KG1 (cell line): Measurements from ENCODE around the gene SLC25A29.
A peak's percentile ranks its signal among the peaks of the same experiment; 100 is the strongest.

ENCODE experiments used
- DNase-seq: peaks from one replicate; lab custom pipeline; 2025; lab: John Stamatoyannopoulos, UW

The SLC25A29 gene

GRCh38 chr14:100332071-100332639, 25.9 kb upstream of the SLC25A29 start:
- no peak for DNase-seq

GRCh38 chr14:100330388-100330931, 24.2 kb upstream of the SLC25A29 start:
- DNase-seq: no peak

DNA sequence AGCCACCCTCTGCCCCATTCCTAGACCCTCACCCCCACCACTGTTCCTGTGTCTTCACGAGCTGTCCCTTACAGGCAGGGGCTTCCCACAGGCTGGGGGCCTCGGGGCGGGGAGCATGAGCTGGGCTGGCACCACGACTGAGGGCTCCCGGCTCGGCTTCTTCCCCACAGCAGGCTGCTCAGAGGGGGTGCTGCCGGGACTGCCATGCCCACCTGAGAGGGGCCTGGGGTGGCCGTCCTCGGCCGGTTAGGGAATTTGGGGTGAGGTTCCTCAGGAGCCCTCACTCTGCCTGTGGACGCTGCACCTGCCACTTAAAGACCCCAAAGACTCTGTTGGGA, 23.7 kb upstream of the SLC25A29 start:
- DNase-seq: no peak

DNA sequence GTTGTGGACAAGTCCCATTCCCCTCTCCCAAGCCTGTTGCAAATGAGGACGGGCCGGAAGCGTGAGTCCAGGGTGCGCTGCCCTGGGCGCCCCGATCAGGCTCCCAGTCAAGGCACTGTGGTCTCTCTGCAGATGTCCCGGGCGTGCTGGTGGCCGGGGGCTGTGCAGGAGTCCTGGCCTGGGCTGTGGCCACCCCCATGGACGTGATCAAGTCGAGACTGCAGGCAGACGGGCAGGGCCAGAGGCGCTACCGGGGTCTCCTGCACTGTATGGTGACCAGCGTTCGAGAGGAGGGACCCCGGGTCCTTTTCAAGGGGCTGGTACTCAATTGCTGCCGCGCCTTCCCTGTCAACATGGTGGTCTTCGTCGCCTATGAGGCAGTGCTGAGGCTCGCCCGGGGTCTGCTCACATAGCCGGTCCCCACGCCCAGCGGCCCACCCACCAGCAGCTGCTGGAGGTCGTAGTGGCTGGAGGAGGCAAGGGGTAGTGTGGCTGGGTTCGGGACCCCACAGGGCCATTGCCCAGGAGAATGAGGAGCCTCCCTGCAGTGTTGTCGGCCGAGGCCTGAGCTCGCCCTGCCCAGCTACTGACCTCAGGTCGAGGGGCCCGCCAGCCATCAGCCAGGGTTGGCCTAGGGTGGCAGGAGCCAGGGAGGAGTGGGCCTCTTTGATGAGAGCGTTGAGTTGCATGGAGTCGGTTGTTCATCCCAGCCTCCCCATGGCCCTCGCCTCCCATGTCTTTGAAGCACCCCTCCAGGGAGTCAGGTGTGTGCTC, 23.2 kb upstream of the SLC25A29 start:
- DNase-seq: no peak

GRCh38 chr14:100328495-100329163, 22.4 kb upstream of the SLC25A29 start:
- DNase-seq: no peak

DNA sequence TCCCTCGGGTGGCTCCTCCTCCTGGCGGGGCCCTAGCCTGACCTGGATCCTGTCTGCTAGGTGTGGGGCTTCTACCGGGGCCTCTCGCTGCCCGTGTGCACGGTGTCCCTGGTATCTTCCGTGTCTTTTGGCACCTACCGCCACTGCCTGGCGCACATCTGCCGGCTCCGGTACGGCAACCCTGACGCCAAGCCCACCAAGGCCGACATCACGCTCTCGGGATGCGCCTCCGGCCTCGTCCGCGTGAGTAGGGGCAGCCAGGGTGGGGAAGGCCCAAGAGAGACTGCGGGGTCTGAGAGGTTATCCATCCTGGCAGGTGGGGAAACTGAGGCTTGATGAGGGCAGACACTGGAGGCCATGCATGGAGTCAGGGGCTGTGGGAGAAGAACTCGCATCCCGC, 20.9 kb upstream of the SLC25A29 start:
- no peak for DNase-seq

DNA sequence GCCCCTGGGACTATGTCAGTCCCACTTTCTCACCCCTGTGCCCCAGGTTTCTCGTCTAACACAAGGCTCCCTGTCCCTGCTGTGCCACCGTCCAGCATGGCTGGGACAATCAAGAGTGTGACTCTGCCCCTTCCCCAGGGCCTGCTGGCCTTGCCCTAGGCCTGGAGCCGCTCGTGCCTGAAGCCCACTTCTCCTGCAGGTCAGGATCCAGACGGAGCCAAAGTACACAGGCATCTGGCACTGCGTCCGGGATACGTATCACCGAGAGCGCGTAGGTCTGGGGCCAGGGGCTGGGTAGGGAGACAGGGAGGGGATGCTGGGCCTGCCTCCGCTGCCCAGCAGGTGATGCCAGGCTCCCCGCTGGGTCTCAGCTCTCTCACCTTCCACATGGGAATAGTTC, 19.7 kb upstream of the SLC25A29 start:
- DNase-seq: no peak

GRCh38 chr14:100325231-100325632, 19.0 kb upstream of the SLC25A29 start:
- DNase-seq: no peak

- no peak for DNase-seq
These were observed 17.7 kb upstream of the SLC25A29 start for GRCh38 chr14:100323942-100324307.

DNA sequence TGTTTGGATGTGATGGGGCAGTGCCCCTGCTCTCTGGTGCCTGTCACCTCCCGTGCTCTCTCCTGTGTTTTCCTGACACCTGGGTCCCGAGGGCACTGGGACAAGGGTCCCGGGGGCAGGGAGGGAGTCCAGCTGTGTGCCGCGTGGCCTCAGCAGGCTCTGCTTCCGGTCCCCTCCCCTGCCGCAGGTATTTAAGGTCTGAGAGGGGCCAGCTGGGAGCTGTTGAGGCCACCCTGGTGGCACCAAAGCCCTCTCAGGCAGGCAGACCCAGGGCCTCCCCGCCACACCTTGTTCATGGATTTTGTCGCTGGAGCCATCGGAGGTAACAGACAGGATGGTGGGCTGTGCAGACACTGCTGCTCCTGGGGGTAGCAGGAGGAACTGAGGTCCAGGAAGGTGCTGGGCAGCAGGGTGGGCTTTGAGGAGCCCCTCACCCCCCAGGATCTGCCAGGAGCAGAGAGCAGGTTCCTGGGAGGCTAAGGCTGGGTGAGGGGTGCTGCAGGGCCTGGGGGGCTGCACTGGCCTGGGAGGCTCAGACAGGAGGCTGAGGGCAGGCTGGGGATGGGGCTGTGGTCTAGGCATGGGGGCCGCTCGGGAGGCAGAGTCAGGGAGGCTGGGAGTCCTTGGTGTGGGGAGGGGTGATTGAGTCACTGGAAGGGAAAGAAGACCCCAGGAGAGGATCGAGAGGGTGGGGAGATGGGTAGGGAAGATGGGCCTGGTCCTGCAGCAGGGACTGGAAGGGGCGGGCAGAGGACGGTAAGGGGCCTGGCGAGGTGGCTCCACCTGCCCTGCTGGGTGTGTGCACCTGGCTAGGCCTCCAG, 17.1 kb upstream of the SLC25A29 start, which contains the start of gene SLC25A47:
SLC25A47 (plus strand) TSS at position 219 of the 821 bp plus-strand sequence; CDS start at position 295, 76 bp downstream.
- DNase-seq: no peak

DNA sequence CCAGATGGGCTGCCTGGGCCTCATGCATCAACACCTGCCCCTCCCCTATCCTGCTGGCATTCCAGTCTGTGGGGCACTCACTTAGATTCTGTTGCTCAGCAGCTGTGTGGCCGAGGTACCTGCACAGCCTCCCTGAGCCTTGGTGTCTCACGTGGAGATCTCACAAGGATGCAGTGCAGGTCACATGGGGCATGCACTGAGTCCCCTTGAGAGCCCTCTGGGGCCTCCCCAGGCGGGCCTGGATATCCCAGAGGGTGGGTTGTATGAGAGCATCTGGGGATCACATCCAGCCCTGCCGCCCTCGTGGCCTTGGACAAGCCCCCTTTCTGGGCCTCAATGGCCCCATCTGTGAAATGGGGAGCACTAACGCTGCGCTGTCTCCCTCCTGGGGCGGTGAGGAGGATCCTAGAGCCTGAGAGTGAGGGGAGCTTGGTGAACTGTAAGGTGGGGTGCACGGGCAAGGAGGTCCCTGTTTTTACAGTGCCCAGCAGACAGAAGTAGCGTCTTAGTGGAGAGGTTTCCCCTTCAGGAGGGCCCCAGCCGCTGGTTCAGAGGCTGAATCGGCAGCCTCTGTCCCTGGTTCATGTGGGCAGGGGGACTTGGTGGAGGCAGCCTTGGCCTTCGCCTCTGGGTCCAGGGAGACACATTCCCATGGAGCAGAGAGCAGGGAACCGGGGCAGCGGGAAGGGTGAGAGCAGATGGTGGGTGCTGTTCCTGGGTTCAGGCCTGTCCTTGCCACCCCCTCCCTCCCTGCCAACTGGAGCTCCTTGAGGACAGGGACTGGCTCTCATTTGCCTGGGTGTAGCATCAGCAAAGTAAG, 16.1 kb upstream of the SLC25A29 start:
- DNase-seq: no peak

DNA sequence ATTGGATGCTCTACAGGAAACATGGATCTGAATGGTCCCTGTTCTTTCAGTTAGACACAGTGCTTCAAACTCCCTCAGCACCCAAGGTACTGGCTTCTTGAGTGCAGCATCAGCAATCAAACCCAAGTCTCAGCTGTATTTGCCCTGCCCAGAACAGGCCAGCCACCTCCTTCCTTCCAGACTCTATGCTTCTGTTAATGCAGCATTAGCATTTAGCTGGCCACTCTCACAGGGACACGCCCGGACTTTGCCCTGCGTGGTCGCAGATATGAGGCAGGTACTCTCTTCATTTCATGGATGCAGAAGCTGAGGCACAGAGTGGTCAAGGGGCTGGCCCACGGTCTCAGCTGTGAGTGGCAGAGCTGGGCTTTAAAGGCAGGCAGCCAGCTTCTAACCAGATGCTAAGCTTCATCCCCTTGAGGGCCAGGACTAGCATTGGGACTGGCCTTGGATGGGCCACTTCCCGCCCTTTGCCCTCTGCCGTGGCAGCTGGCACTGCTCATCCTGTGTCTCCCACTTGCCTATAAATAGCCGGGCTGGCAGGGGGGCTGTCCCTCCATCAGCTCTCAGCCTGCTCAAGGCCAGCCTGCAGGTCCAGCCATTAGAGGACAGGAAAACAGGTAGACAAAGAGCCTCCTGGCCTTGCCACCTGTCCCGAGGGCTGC, 15.4 kb upstream of the SLC25A29 start:
- DNase-seq: no peak

DNA sequence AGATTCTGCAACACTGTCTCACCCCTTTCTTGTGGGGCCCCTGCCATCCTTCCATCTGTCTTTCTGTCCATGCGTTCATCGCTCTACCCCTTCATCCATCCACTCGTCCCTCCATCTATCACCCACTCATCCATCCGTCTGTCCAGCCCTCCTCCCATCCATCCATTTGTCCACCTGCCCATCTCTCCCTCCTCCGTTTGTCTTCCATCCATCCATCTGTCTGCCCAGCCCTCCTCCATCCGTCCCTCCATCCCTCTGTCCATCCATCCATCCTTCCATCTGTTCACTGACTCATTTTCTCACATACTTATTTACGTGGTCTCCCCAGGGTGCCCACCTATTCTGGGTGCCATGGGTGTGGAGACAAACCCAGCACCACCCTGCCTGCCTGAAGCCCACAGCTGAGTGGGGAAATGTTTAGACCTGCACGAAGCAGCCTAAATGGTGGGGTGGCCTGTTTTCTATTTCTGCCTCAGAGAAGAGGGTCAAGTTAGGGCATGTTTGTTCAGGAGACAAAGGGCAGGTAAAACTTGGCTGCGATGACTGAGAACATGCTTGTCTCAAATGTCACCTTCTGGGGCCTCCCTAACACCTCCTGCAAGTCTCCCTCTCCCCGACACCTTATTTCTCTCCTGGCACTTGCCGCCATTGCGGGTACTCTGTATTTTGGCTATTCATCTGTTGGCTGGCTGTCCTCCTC, 14.1 kb upstream of the SLC25A29 start:
- DNase-seq: no peak

DNA sequence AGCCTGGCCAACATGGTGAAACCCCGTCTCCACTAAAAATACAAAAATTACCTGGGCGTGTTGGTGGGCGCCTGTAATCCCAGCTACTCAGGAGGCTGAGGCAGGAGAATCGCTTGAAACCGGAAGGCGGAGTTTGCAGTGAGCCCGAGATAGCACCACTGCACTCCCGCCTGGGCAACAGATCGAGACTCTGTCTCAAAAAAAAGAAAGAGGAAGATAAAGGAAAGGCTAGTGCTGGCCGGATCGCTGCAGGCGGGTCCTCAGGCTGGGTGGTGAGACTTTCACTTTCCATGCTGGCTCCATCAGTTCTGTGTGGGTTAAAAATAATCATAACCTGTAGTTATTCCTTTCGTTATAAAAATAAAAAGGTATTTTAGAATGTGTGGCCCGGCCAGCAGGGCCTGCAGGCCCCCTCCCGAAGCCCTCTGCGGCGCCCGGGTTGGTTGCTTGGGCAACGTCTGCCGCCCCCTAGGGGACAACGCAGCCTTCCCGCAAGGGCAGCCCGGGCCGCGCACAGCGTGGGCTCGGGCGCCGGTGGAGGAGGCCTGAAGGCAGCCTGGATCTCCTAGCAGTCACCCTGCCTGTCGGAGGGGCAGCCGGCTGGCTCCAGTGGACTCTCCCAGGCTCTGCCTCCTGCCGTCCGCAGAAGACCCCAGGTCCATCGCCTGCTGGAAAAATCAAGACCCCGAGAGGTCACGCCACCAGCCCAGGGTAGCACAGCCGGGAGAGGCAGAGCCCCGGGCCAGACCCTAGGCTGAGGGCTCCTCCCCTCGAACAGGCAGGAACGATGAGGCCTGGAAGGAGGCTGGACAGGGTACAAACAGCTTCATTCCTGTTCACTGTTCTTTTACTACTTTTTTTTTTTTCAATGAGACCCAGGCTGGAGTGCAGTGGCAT, 11.9 kb upstream of the SLC25A29 start:
- no peak for DNase-seq

DNA sequence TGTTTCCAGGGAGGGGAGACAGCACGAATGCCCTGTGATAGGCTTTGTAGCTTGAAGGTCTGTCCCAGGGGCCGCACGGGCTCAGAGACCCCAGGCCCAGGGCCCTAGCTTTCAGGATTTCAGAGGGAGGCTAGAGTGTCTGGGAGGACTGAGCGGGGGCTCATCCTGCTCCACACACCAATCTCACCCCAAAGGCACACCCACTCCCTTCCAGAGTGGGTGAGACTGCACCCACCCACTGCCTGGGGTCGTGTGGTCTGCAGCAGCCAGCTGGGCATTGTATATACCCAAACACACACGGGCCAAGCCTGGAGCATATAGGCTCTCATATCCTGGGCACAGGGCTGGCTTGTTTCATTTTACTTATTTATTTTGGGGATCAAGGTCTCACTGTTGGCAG, 11.1 kb upstream of the SLC25A29 start:
- no peak for DNase-seq

- DNase-seq: no peak
These were observed 8.5 kb upstream of the SLC25A29 start for GRCh38 chr14:100314724-100315123.

- no peak for DNase-seq
These were observed 7.4 kb upstream of the SLC25A29 start for GRCh38 chr14:100313464-100314230.

- DNase-seq: peak; percentile 18
These were observed 6.7 kb upstream of the SLC25A29 start for GRCh38 chr14:100312877-100313400.
